OCI-LY3 (cell line): Measurements from ENCODE around the gene ALDH2.

Source experiments
- H2AFZ ChIP-seq: fragments of 200-600, 300-600 bp; shearing (Covaris generic); 2 replicates; pipeline ENCODE4 v1.6.0; 2014; ENCODE audit warnings: antibody characterized with exemption, low read depth, low read length
- H3K27ac ChIP-seq: fragments of 200-600, 300-600 bp; sonication (generic); 2 replicates; pipeline ENCODE4 v1.5.1; 2014; ENCODE audit warnings: mild to moderate bottlenecking, low read length, moderate library complexity, mixed read lengths
- H3K27me3 ChIP-seq: fragments of 200-600, 300-600 bp; sonication (generic); 2 replicates; pipeline ENCODE4 v1.6.1; 2014; ENCODE audit warnings: low read depth, low read length, mixed read lengths
- H3K36me3 ChIP-seq: fragments of 200-600, 300-600 bp; sonication (generic); replicated peaks from 2 replicates; pipeline ENCODE3; 2014; ENCODE audit warnings: low read depth, low read length, mixed read lengths
- H3K4me1 ChIP-seq: fragments of 300-600, 200-600 bp; sonication (generic); 2 replicates; pipeline ENCODE4 v1.6.1; 2014; ENCODE audit warnings: low read length, mixed read lengths
- H3K4me2 ChIP-seq: fragments of 200-600, 300-600 bp; sonication (generic); 2 replicates; pipeline ENCODE4 v1.6.1; 2014; ENCODE audit warnings: low read length, mixed read lengths
- H3K4me3 ChIP-seq: fragments of 300-600, 200-600 bp; sonication (generic); 2 replicates; pipeline ENCODE4 v1.5.1; 2014; ENCODE audit warnings: antibody characterized with exemption, mild to moderate bottlenecking, low read length, moderate library complexity
- H3K79me2 ChIP-seq: fragments of 300-600, 200-600 bp; shearing (Covaris generic); 2 replicates; pipeline ENCODE4 v1.6.1; 2014; ENCODE audit warnings: mild to moderate bottlenecking, low read length, mixed read lengths
- H3K9ac ChIP-seq: fragments of 300-600, 200-600 bp; shearing (Covaris generic); 2 replicates; pipeline ENCODE4 v1.6.0; 2014; ENCODE audit warnings: mild to moderate bottlenecking, low read length, moderate library complexity
- H3K9me3 ChIP-seq: fragments of 200-600, 300-600 bp; shearing (Covaris generic); 2 replicates; pipeline ENCODE4 v1.6.1; 2014; ENCODE audit warnings: low read length, mixed read lengths; ENCODE audit not compliant: insufficient read depth
- H4K20me1 ChIP-seq: fragments of 200-600, 300-600 bp; sonication (generic); 2 replicates; pipeline ENCODE4 v1.6.1; 2016; ENCODE audit warnings: low read length, mixed read lengths; ENCODE audit not compliant: insufficient read depth
- EZH2phosphoT487 ChIP-seq: fragments of 200-600 bp; shearing (Covaris generic); IDR thresholded peaks from 2 replicates; pipeline ENCODE4 v1.6.1; 2018; ENCODE audit warnings: antibody characterized with exemption, mixed run types, low read depth
- TF ChIP-seq, protein P1 (sequence below): fragments of 200-600, 300-600 bp; sonication (generic); IDR thresholded peaks from 2 replicates; pipeline ENCODE4 v1.5.1; 2014; ENCODE audit warnings: antibody characterized with exemption, low read length, low read depth

Gene ALDH2

GRCh38 chr12:111773801-111774551 lies 7.2 kb downstream of the ALDH2 start:
- Histone ChIP-seq H3K79me2 (peaks cover 19% of the 10 kb centered on the region; the same call in 1 of the 2 replicates), H3K4me3 (peak overlapping the region; percentile 69), H3K27me3 (no peaks in the 10 kb centered on the region), H2AFZ (no peak overlapping the region), H4K20me1 (no peaks in the 10 kb centered on the region), H3K9ac (peak overlapping the region; percentile 81), H3K4me1 (peaks cover 55% of the 10 kb centered on the region), H3K36me3 (peaks cover 6% of the 10 kb centered on the region), H3K9me3 (no peaks in the 10 kb centered on the region), H3K4me2 (peak overlapping the region; percentile 94), H3K27ac (peak overlapping the region; percentile 99)
- no peak for TF ChIP-seq EZH2phosphoT487
- TF ChIP-seq, protein P1, sequence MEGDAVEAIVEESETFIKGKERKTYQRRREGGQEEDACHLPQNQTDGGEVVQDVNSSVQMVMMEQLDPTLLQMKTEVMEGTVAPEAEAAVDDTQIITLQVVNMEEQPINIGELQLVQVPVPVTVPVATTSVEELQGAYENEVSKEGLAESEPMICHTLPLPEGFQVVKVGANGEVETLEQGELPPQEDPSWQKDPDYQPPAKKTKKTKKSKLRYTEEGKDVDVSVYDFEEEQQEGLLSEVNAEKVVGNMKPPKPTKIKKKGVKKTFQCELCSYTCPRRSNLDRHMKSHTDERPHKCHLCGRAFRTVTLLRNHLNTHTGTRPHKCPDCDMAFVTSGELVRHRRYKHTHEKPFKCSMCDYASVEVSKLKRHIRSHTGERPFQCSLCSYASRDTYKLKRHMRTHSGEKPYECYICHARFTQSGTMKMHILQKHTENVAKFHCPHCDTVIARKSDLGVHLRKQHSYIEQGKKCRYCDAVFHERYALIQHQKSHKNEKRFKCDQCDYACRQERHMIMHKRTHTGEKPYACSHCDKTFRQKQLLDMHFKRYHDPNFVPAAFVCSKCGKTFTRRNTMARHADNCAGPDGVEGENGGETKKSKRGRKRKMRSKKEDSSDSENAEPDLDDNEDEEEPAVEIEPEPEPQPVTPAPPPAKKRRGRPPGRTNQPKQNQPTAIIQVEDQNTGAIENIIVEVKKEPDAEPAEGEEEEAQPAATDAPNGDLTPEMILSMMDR = no peak

DNA sequence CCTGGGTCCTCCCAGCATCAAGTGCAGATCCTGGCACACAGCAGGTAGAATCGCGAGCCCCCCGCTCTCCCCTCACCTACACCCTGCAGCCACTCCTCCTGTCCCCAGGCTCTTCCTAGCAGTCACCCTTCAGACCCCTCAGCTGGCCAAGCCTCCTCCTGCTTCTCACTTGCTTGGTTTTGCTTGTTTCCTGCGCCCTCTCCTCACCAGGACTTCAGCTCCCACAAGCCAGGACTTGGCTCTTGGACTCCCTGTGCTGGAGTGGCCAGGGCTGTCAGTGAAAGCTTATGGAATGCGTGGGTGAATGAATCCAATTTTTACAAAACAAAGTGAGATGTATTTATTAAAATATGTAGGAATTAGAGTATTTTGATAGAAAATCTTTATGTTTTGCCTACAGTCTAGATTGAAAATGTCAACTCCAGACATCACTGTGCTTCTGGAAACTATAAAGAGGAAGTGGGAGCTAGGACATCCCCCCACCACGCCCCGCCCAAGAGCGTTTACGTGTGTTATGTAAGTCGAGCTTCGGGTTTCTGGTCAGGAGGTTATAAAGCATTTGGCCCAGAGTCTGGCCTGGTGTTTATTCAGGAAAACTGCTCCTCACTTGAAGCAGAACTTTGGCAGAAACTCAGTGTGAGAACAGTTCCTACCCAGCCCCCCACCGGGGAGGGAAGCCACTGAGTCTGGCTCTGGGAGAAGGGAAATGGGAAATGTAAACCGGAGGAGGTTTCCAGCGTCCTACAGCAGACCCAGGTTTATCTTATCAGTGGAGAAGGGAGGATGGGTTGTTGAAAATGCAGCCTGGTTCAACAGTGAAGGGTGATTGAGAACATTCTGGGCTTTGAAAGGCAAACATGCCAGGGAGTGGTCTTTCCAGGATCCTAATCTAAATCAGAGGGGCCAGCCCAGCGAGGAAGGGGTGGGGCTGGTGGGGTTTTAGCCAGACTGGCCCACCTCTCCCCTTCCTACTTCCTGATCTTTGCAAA lies 8.8 kb downstream of the ALDH2 start:
- TF ChIP-seq EZH2phosphoT487 = no peak
- TF ChIP-seq, protein P1 = no peak
- Histone ChIP-seq H3K36me3 (peaks cover 3% of the 10 kb centered on the region), H3K27ac (peak overlapping the region; percentile 99), H2AFZ (no peak overlapping the region; the same call in 1 of the 2 replicates), H3K9ac (peak overlapping the region; percentile 81), H3K4me2 (peak overlapping the region; percentile 94), H3K79me2 (peaks cover 19% of the 10 kb centered on the region; the same call in 1 of the 2 replicates), H3K4me1 (peaks cover 55% of the 10 kb centered on the region), H3K9me3 (no peaks in the 10 kb centered on the region), H3K27me3 (no peaks in the 10 kb centered on the region), H4K20me1 (no peaks in the 10 kb centered on the region), H3K4me3 (peak overlapping the region; percentile 69)

- TF ChIP-seq, protein P1 = no peak
- TF ChIP-seq EZH2phosphoT487 = no peak
- H3K27ac ChIP-seq = peak overlapping the region; percentile 99
These were observed 10.2 kb downstream of the ALDH2 start for GRCh38 chr12:111776836-111777344.

More at GRCh38 chr12:111776836-111777344, 10.2 kb downstream of the ALDH2 start:
- no peaks in the 10 kb centered on the region for H3K27me3 ChIP-seq
- peaks cover 11% of the 10 kb centered on the region for H3K36me3 ChIP-seq
- H3K4me2 ChIP-seq = peak overlapping the region; percentile 75
- no peaks in the 10 kb centered on the region for H3K9me3 ChIP-seq
- peaks cover 19% of the 10 kb centered on the region; the same call in 1 of the 2 replicates for H3K79me2 ChIP-seq
- H4K20me1 ChIP-seq = no peaks in the 10 kb centered on the region
- H3K9ac ChIP-seq = peak overlapping the region; percentile 54
- H3K4me3 ChIP-seq = peak overlapping the region; percentile 61
- no peak overlapping the region for H2AFZ ChIP-seq
- peaks cover 55% of the 10 kb centered on the region for H3K4me1 ChIP-seq
